GM10847 (cell line): Measurements from ENCODE around the gene CSTB.

Experiments used
- POLR2A ChIP-seq: IDR thresholded peaks from 2 replicates; pipeline ENCODE4 v1.6.1; 2011; ENCODE audit not compliant: insufficient read length; ENCODE audit errors: extremely low read depth

Gene CSTB

GRCh38 chr21:43737158-43737950 is 38.8 kb downstream of the CSTB start:
- TF ChIP-seq POLR2A, result no peak

GRCh38 chr21:43736224-43736883 is 39.8 kb downstream of the CSTB start:
- TF ChIP-seq POLR2A, result no peak

GRCh38 chr21:43735236-43736091 is 40.6 kb downstream of the CSTB start:
- TF ChIP-seq POLR2A, result no peak

GRCh38 chr21:43734928-43735229 is 41.2 kb downstream of the CSTB start:
- TF ChIP-seq POLR2A, result no peak

GRCh38 chr21:43734131-43734927 is 41.8 kb downstream of the CSTB start:
- TF ChIP-seq POLR2A, result no peak

- TF ChIP-seq POLR2A, result no peak
Measured at GRCh38 chr21:43733529-43734071, 42.5 kb downstream of the CSTB start.

GRCh38 chr21:43733060-43733459 is 43.0 kb downstream of the CSTB start:
- TF ChIP-seq POLR2A, result no peak

- TF ChIP-seq POLR2A, result no peak
Measured at GRCh38 chr21:43731891-43732711, 44.0 kb downstream of the CSTB start.

GRCh38 chr21:43731476-43731875 is 44.6 kb downstream of the CSTB start:
- TF ChIP-seq POLR2A, result no peak

- TF ChIP-seq POLR2A, result peak; percentile 49
Measured at GRCh38 chr21:43728467-43729390, 47.4 kb downstream of the CSTB start.

GRCh38 chr21:43728154-43728466 is 48.0 kb downstream of the CSTB start:
- TF ChIP-seq POLR2A, result no peak

- TF ChIP-seq POLR2A, result no peak
Measured at GRCh38 chr21:43727519-43728153, 48.5 kb downstream of the CSTB start.

GRCh38 chr21:43726686-43727518 is 49.2 kb downstream of the CSTB start:
- TF ChIP-seq POLR2A, result no peak
